WTC11 (cell line): ENCODE data around the gene MAST4. TPM values are rescaled to one million over a fixed set of nuclear protein-coding genes. Genes with fewer than 3 reads are reported as not detected.

Experiments
- ATAC-seq: fragments of 200-7000 bp; cut with Tn5 transposase; 2 replicates; pipeline ENCODE4 v1.10.0; 2021; ENCODE audit warnings: mild to moderate bottlenecking, moderate library complexity
- CTCF ChIA-PET: fragments of 300-600 bp; sonication (Branson Sonifier 250); formaldehyde crosslinking; loops from one replicate; lab custom pipeline; 2021; ENCODE audit warnings: antibody characterized with exemption; lab: Charles Lee
- POLR2A ChIA-PET: fragments of 350-600 bp; sonication (Branson Sonifier 250); formaldehyde crosslinking; loops from one replicate; lab custom pipeline; 2021; ENCODE audit warnings: antibody characterized with exemption; lab: Charles Lee
- DNase-seq: peaks from one replicate; pipeline ENCODE4 v3.0.0; 2021; ENCODE audit warnings: low spot score
- H3K27ac Mint-ChIP-seq: 2 replicates; pipeline ENCODE4 v1.8.0; 2021; ENCODE audit warnings: mixed read lengths
- H3K27me3 Mint-ChIP-seq: 2 replicates; pipeline ENCODE4 v1.8.0; 2021; ENCODE audit warnings: low read depth, mild to moderate bottlenecking, moderate library complexity, mixed read lengths
- H3K36me3 Mint-ChIP-seq: 2 replicates; pipeline ENCODE4 v1.8.0; 2021; ENCODE audit warnings: mixed read lengths
- H3K4me1 Mint-ChIP-seq: 2 replicates; pipeline ENCODE4 v1.8.0; 2022; ENCODE audit warnings: mixed read lengths
- H3K4me3 Mint-ChIP-seq: 2 replicates; pipeline ENCODE4 v1.8.0; 2021; ENCODE audit warnings: mild to moderate bottlenecking, moderate library complexity, mixed read lengths
- H3K9me3 Mint-ChIP-seq: 2 replicates; pipeline ENCODE4 v1.8.0; 2021; ENCODE audit warnings: mixed read lengths
- ATF1 ChIP-seq: sonication (generic); formaldehyde crosslinking; IDR thresholded peaks from 2 replicates; pipeline ENCODE4 v1.8.1; 2023; ENCODE audit warnings: mild to moderate bottlenecking, moderate library complexity, missing genetic modification reagents
- CREM ChIP-seq: sonication (generic); formaldehyde crosslinking; IDR thresholded peaks from 2 replicates; pipeline ENCODE4 v1.8.1; 2022; ENCODE audit warnings: mild to moderate bottlenecking, missing genetic modification reagents, moderate library complexity
- E2F5 ChIP-seq: sonication (generic); formaldehyde crosslinking; IDR thresholded peaks from 2 replicates; pipeline ENCODE4 v1.8.1; 2022; ENCODE audit warnings: mild to moderate bottlenecking, moderate library complexity, missing genetic modification reagents
- EMX1 ChIP-seq: fragments of 250-450 bp; sonication (Bioruptor Pico); IDR thresholded peaks from 2 replicates; pipeline ENCODE4 v1.8.0; 2021; ENCODE audit warnings: mild to moderate bottlenecking
- HMGA2 ChIP-seq: fragments of 250-450 bp; sonication (Bioruptor Pico); IDR thresholded peaks from 2 replicates; pipeline ENCODE4 v1.4.0; 2021; ENCODE audit warnings: mild to moderate bottlenecking, moderate library complexity
- JAZF1 ChIP-seq: fragments of 250-450 bp; sonication (Bioruptor Pico); IDR thresholded peaks from 2 replicates; pipeline ENCODE4 v1.9.0; 2021; ENCODE audit warnings: moderate library complexity, mild to moderate bottlenecking, inconsistent platforms
- OVOL2 ChIP-seq: fragments of 250-450 bp; sonication (Bioruptor Pico); IDR thresholded peaks from 2 replicates; pipeline ENCODE4 v1.9.0; 2021; ENCODE audit warnings: mild to moderate bottlenecking, borderline replicate concordance
- RELA ChIP-seq: sonication (generic); formaldehyde crosslinking; IDR thresholded peaks from 2 replicates; pipeline ENCODE4 v1.8.1; 2022; ENCODE audit warnings: missing genetic modification reagents, mild to moderate bottlenecking, borderline replicate concordance
- RORB ChIP-seq: fragments of 250-450 bp; sonication (Bioruptor Pico); IDR thresholded peaks from 2 replicates; pipeline ENCODE4 v1.9.0; 2021; ENCODE audit warnings: mild to moderate bottlenecking
- SMAD4 ChIP-seq: sonication (generic); formaldehyde crosslinking; IDR thresholded peaks from 2 replicates; pipeline ENCODE4 v1.8.0; 2022; ENCODE audit warnings: mild to moderate bottlenecking, missing genetic modification reagents
- TCF7 ChIP-seq: sonication (generic); formaldehyde crosslinking; IDR thresholded peaks from 2 replicates; pipeline ENCODE4 v1.8.0; 2022; ENCODE audit warnings: mild to moderate bottlenecking, low read depth, missing genetic modification reagents, moderate library complexity
- TEAD4 ChIP-seq: sonication (generic); formaldehyde crosslinking; IDR thresholded peaks from 2 replicates; pipeline ENCODE4 v1.8.0; 2022; ENCODE audit warnings: mild to moderate bottlenecking, missing genetic modification reagents
- ZNF219 ChIP-seq: sonication (generic); formaldehyde crosslinking; IDR thresholded peaks from 2 replicates; pipeline ENCODE4 v1.8.0; 2023; ENCODE audit warnings: missing genetic modification reagents, mild to moderate bottlenecking, borderline replicate concordance
- ZNF263 ChIP-seq: sonication (generic); formaldehyde crosslinking; IDR thresholded peaks from 2 replicates; pipeline ENCODE4 v1.8.1; 2022; ENCODE audit warnings: low read depth, mild to moderate bottlenecking, moderate library complexity, missing genetic modification reagents
- ZNF317 ChIP-seq: sonication (generic); formaldehyde crosslinking; IDR thresholded peaks from 2 replicates; pipeline ENCODE4 v1.8.1; 2023; ENCODE audit warnings: low read depth, mild to moderate bottlenecking, moderate library complexity, missing genetic modification reagents, borderline replicate concordance
- ZNF423 ChIP-seq: fragments of 250-450 bp; sonication (Bioruptor Pico); IDR thresholded peaks from 2 replicates; pipeline ENCODE4 v2.1.2; 2022; ENCODE audit warnings: mild to moderate bottlenecking, moderate library complexity
- total RNA-seq: library from RNA; stranded (reverse); gene quantifications from 3 replicates; pipeline ENCODE4 v1.2.3, GENCODE V29; 2021
- TF ChIP-seq, protein P1 (sequence below): fragments of 250-450 bp; sonication (Bioruptor Pico); IDR thresholded peaks from 2 replicates; pipeline ENCODE4 v1.9.0; 2021; ENCODE audit warnings: mild to moderate bottlenecking, borderline replicate concordance
- TF ChIP-seq, protein P2 (sequence below): sonication (generic); formaldehyde crosslinking; IDR thresholded peaks from 2 replicates; pipeline ENCODE4 v1.8.1; 2023; ENCODE audit warnings: mild to moderate bottlenecking, moderate library complexity, missing genetic modification reagents
- TF ChIP-seq, protein P3 (sequence below): sonication (generic); formaldehyde crosslinking; IDR thresholded peaks from 2 replicates; pipeline ENCODE4 v1.8.1; 2022; ENCODE audit warnings: low read depth, missing genetic modification reagents, borderline replicate concordance
- TF ChIP-seq, protein P4 (sequence below): sonication (generic); formaldehyde crosslinking; IDR thresholded peaks from 2 replicates; pipeline ENCODE4 v1.8.0; 2022; ENCODE audit warnings: missing genetic modification reagents
- TF ChIP-seq, protein P5 (sequence below): sonication (generic); formaldehyde crosslinking; IDR thresholded peaks from 2 replicates; pipeline ENCODE4 v1.8.1; 2023; ENCODE audit warnings: mild to moderate bottlenecking, missing genetic modification reagents

Gene MAST4
- total RNA-seq, 1 experiment from 2014 or later, result 8.0 TPM

GRCh38 chr5:67196537-67197059 lies 600.4 kb downstream of the MAST4 start, which contains the start of gene CD180:
Gene CD180, minus strand, starts transcription at chr5:67196799. Its CDS starts 158 bp downstream, at chr5:67196641.
- DNase-seq, result no peak
- ATAC-seq, result no peak
- Mint-ChIP-seq H3K36me3 (peaks cover 19% of the 10 kb centered on the region), H3K4me1 (peaks cover 3% of the 10 kb centered on the region), H3K27ac (no peak within 1 kb of the TSS), H3K27me3 (no peaks in the 10 kb centered on the region), H3K4me3 (no peak within 1 kb of the TSS), H3K9me3 (peaks cover 40% of the 10 kb centered on the region)
- TF ChIP-seq TCF7, result no peak
- no peak for TF ChIP-seq ZNF219
- TF ChIP-seq RORB (CRISPR knock-in tag), result no peak
- no peak for TF ChIP-seq SMAD4 (CRISPR knock-in tag)
- TF ChIP-seq, protein P1, sequence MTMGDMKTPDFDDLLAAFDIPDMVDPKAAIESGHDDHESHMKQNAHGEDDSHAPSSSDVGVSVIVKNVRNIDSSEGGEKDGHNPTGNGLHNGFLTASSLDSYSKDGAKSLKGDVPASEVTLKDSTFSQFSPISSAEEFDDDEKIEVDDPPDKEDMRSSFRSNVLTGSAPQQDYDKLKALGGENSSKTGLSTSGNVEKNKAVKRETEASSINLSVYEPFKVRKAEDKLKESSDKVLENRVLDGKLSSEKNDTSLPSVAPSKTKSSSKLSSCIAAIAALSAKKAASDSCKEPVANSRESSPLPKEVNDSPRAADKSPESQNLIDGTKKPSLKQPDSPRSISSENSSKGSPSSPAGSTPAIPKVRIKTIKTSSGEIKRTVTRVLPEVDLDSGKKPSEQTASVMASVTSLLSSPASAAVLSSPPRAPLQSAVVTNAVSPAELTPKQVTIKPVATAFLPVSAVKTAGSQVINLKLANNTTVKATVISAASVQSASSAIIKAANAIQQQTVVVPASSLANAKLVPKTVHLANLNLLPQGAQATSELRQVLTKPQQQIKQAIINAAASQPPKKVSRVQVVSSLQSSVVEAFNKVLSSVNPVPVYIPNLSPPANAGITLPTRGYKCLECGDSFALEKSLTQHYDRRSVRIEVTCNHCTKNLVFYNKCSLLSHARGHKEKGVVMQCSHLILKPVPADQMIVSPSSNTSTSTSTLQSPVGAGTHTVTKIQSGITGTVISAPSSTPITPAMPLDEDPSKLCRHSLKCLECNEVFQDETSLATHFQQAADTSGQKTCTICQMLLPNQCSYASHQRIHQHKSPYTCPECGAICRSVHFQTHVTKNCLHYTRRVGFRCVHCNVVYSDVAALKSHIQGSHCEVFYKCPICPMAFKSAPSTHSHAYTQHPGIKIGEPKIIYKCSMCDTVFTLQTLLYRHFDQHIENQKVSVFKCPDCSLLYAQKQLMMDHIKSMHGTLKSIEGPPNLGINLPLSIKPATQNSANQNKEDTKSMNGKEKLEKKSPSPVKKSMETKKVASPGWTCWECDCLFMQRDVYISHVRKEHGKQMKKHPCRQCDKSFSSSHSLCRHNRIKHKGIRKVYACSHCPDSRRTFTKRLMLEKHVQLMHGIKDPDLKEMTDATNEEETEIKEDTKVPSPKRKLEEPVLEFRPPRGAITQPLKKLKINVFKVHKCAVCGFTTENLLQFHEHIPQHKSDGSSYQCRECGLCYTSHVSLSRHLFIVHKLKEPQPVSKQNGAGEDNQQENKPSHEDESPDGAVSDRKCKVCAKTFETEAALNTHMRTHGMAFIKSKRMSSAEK (CRISPR knock-in tag), result no peak
- no peak for TF ChIP-seq HMGA2 (CRISPR knock-in tag)
- TF ChIP-seq ZNF423 (CRISPR knock-in tag), result no peak
- TF ChIP-seq CREM, result no peak
- no peak for TF ChIP-seq ZNF263 (CRISPR knock-in tag)
- no peak for TF ChIP-seq JAZF1
- TF ChIP-seq OVOL2 (CRISPR knock-in tag), result no peak
- CTCF ChIA-PET, result interaction anchor here (0.7 kb wide), 1 partner anchor 1359 kb away, joined by 5 read pairs; no protein-coding TSS in a partner anchor
- POLR2A ChIA-PET, result no interaction called here

DNA sequence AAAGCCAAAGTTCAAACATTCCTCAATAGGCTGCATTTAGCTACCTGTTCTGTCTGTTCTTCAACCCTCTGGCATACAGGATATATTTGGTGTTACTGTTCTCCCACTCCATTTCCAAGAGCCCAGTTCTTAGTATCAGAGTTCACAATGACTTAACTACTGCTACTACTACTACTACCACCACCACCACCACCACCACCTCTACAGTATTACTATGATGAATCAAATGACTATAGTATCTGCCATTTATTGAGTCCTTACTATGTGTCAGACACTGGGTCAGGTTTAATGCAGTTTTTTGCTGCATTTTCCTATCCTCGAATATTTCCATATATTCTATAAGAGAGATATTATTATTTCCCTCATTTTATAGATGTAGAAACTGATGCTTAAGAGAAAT lies 601.3 kb downstream of the MAST4 start:
- Mint-ChIP-seq H3K4me1 (peaks cover 3% of the 10 kb centered on the region), H3K4me3 (no peak overlapping the region), H3K36me3 (peaks cover 11% of the 10 kb centered on the region), H3K27me3 (no peaks in the 10 kb centered on the region), H3K27ac (no peak overlapping the region), H3K9me3 (peaks cover 32% of the 10 kb centered on the region)
- DNase-seq (no peak), ATAC-seq (no peak)
- TF ChIP-seq EMX1 (CRISPR knock-in tag) (no peak), ZNF219 (no peak), TEAD4 (CRISPR knock-in tag) (no peak), ATF1 (CRISPR knock-in tag) (no peak), OVOL2 (CRISPR knock-in tag) (no peak), RELA (CRISPR knock-in tag) (no peak), E2F5 (no peak), HMGA2 (CRISPR knock-in tag) (no peak), ZNF317 (no peak)
- TF ChIP-seq, protein P2, sequence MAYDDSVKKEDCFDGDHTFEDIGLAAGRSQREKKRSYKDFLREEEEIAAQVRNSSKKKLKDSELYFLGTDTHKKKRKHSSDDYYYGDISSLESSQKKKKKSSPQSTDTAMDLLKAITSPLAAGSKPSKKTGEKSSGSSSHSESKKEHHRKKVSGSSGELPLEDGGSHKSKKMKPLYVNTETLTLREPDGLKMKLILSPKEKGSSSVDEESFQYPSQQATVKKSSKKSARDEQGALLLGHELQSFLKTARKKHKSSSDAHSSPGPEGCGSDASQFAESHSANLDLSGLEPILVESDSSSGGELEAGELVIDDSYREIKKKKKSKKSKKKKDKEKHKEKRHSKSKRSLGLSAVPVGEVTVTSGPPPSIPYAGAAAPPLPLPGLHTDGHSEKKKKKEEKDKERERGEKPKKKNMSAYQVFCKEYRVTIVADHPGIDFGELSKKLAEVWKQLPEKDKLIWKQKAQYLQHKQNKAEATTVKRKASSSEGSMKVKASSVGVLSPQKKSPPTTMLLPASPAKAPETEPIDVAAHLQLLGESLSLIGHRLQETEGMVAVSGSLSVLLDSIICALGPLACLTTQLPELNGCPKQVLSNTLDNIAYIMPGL (CRISPR knock-in tag), result no peak
- TF ChIP-seq, protein P3, sequence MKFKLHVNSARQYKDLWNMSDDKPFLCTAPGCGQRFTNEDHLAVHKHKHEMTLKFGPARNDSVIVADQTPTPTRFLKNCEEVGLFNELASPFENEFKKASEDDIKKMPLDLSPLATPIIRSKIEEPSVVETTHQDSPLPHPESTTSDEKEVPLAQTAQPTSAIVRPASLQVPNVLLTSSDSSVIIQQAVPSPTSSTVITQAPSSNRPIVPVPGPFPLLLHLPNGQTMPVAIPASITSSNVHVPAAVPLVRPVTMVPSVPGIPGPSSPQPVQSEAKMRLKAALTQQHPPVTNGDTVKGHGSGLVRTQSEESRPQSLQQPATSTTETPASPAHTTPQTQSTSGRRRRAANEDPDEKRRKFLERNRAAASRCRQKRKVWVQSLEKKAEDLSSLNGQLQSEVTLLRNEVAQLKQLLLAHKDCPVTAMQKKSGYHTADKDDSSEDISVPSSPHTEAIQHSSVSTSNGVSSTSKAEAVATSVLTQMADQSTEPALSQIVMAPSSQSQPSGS (CRISPR knock-in tag), result no peak
- TF ChIP-seq, protein P4, sequence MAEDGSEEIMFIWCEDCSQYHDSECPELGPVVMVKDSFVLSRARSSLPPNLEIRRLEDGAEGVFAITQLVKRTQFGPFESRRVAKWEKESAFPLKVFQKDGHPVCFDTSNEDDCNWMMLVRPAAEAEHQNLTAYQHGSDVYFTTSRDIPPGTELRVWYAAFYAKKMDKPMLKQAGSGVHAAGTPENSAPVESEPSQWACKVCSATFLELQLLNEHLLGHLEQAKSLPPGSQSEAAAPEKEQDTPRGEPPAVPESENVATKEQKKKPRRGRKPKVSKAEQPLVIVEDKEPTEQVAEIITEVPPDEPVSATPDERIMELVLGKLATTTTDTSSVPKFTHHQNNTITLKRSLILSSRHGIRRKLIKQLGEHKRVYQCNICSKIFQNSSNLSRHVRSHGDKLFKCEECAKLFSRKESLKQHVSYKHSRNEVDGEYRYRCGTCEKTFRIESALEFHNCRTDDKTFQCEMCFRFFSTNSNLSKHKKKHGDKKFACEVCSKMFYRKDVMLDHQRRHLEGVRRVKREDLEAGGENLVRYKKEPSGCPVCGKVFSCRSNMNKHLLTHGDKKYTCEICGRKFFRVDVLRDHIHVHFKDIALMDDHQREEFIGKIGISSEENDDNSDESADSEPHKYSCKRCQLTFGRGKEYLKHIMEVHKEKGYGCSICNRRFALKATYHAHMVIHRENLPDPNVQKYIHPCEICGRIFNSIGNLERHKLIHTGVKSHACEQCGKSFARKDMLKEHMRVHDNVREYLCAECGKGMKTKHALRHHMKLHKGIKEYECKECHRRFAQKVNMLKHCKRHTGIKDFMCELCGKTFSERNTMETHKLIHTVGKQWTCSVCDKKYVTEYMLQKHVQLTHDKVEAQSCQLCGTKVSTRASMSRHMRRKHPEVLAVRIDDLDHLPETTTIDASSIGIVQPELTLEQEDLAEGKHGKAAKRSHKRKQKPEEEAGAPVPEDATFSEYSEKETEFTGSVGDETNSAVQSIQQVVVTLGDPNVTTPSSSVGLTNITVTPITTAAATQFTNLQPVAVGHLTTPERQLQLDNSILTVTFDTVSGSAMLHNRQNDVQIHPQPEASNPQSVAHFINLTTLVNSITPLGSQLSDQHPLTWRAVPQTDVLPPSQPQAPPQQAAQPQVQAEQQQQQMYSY (CRISPR knock-in tag), result no peak
- TF ChIP-seq, protein P5, sequence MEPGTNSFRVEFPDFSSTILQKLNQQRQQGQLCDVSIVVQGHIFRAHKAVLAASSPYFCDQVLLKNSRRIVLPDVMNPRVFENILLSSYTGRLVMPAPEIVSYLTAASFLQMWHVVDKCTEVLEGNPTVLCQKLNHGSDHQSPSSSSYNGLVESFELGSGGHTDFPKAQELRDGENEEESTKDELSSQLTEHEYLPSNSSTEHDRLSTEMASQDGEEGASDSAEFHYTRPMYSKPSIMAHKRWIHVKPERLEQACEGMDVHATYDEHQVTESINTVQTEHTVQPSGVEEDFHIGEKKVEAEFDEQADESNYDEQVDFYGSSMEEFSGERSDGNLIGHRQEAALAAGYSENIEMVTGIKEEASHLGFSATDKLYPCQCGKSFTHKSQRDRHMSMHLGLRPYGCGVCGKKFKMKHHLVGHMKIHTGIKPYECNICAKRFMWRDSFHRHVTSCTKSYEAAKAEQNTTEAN (CRISPR knock-in tag), result no peak
- ChIA-PET POLR2A (no interaction called here), CTCF (no interaction called here)
